CD14-positive monocyte (primary cell): ENCODE measurements around the gene FBXO28. TPM values are rescaled to one million over a fixed set of nuclear protein-coding genes. Genes with fewer than 3 reads are reported as not detected.
"Not testable (repeated sequence)": the region's sequence is repeated elsewhere in the genome, so short reads cannot be mapped to it uniquely, and the experiment has no call there.

Experiments
- DNase-seq, 3 donors: peaks; one replicate each; pipeline ENCODE4 v3.0.0-alpha.2; 2011 to 2022
- H2AFZ ChIP-seq: 2 replicates; pipeline ENCODE4 v1.6.0; 2012; ENCODE audit warnings: mild to moderate bottlenecking, low read depth, low read length, inconsistent platforms; ENCODE audit not compliant: insufficient read depth, poor library complexity, severe bottlenecking
- H3K27ac ChIP-seq, 2 donors: 1 replicate in 1 of 2; 2 replicates in 1 of 2; pipeline ENCODE4 v1.5.1; 2012 to 2013; ENCODE audit warnings: low read length in 2 of 2, control low read depth in 1 of 2, inconsistent platforms in 1 of 2, low read depth in 1 of 2, mild to moderate bottlenecking in 1 of 2
- H3K27me3 ChIP-seq, 2 donors: one replicate each; pipeline versions ENCODE4 v1.6.0 to v1.6.1; 2011 to 2013; ENCODE audit warnings: low read length in 2 of 2; ENCODE audit not compliant: control insufficient read depth in 2 of 2, insufficient read depth in 2 of 2
- H3K36me3 ChIP-seq, 2 donors: replicated peaks in 1 of 2; 1 replicate in 1 of 2; 2 replicates in 1 of 2; pipeline versions ENCODE4 v1.5.1 to v1.6.1; 2012 to 2013; ENCODE audit warnings: low read length in 2 of 2, control low read depth in 1 of 2, inconsistent platforms in 1 of 2, mild to moderate bottlenecking in 1 of 2; ENCODE audit not compliant: insufficient read depth in 2 of 2, control insufficient read depth in 1 of 2
- H3K4me1 ChIP-seq, 2 donors: 1 replicate in 1 of 2; 2 replicates in 1 of 2; pipeline versions ENCODE4 v1.5.1 to v1.6.1; 2012 to 2013; ENCODE audit warnings: low read length in 2 of 2, control low read depth in 1 of 2, inconsistent platforms in 1 of 2, mild to moderate bottlenecking in 1 of 2, moderate library complexity in 1 of 2; ENCODE audit not compliant: insufficient read depth in 2 of 2, control insufficient read depth in 1 of 2
- H3K4me2 ChIP-seq: replicated peaks from 2 replicates; pipeline ENCODE3; 2012; ENCODE audit warnings: low read length, moderate library complexity, mild to moderate bottlenecking; ENCODE audit not compliant: poor library complexity, severe bottlenecking; ENCODE audit errors: extremely low read depth
- H3K4me3 ChIP-seq, 3 experiments: fragments of 200-600 bp in 1 of 3; sonication (generic) in 1 of 3; replicated peaks in 1 of 3; 1 replicate in 2 of 3; 2 replicates in 1 of 3; pipeline ENCODE4 v1.5.1; 2011 to 2013; ENCODE audit warnings: low read length in 3 of 3, mild to moderate bottlenecking in 3 of 3, control low read depth in 2 of 3, low read depth in 2 of 3, inconsistent platforms in 1 of 3, moderate library complexity in 1 of 3
- H3K79me2 ChIP-seq: 2 replicates; pipeline ENCODE4 v1.6.0; 2012; ENCODE audit warnings: mild to moderate bottlenecking, control low read depth, inconsistent platforms, low read length, moderate library complexity; ENCODE audit not compliant: insufficient read depth
- H3K9ac ChIP-seq: 2 replicates; pipeline ENCODE4 v1.6.0; 2017; ENCODE audit warnings: low read length, mild to moderate bottlenecking; ENCODE audit not compliant: insufficient read depth, poor library complexity, severe bottlenecking
- H3K9me3 ChIP-seq, 2 donors: replicated peaks in 1 of 2; 1 replicate in 1 of 2; 2 replicates in 1 of 2; pipeline versions ENCODE4 v1.5.1 to v1.6.1; 2012 to 2013; ENCODE audit warnings: low read length in 2 of 2, control low read depth in 1 of 2; ENCODE audit not compliant: control insufficient read depth in 1 of 2, insufficient read depth in 1 of 2
- H4K20me1 ChIP-seq: 2 replicates; pipeline ENCODE4 v1.6.0; 2012; ENCODE audit warnings: mild to moderate bottlenecking, low read length, control low read depth, moderate library complexity; ENCODE audit not compliant: insufficient read depth
- H3K27ac Mint-ChIP-seq, 7 donors: one replicate each; pipeline ENCODE4 v1.8.0; 2020; ENCODE audit warnings: mild to moderate bottlenecking in 7 of 7, mixed read lengths in 7 of 7, moderate library complexity in 6 of 7, inconsistent platforms in 2 of 7
- H3K27me3 Mint-ChIP-seq, 3 donors: one replicate each; pipeline ENCODE4 v1.8.0; 2021 to 2022; ENCODE audit warnings: low read depth in 3 of 3, mild to moderate bottlenecking in 3 of 3, mixed read lengths in 3 of 3, moderate library complexity in 3 of 3, inconsistent platforms in 1 of 3
- H3K36me3 Mint-ChIP-seq, 2 donors: one replicate each; pipeline ENCODE4 v1.8.0; 2020; ENCODE audit warnings: mixed read lengths in 2 of 2, inconsistent platforms in 1 of 2, mild to moderate bottlenecking in 1 of 2
- H3K4me1 Mint-ChIP-seq: one replicate; pipeline ENCODE4 v1.8.0; 2020; ENCODE audit warnings: mild to moderate bottlenecking, mixed read lengths
- H3K4me3 Mint-ChIP-seq, 2 donors: one replicate each; pipeline ENCODE4 v1.8.0; 2020; ENCODE audit warnings: mild to moderate bottlenecking in 2 of 2, mixed read lengths in 2 of 2, moderate library complexity in 1 of 2
- H3K9me3 Mint-ChIP-seq, 7 donors: one replicate each; pipeline ENCODE4 v1.8.0; 2020 to 2022; ENCODE audit warnings: mixed read lengths in 7 of 7, mild to moderate bottlenecking in 6 of 7, moderate library complexity in 6 of 7, inconsistent platforms in 2 of 7
- WGBS: methylation state at CpG from one replicate; pipeline ENCODE4 v1.1.5; 2013; ENCODE audit warnings: missing lambda C conversion rate; ENCODE audit not compliant: insufficient coverage; 5-methylcytosine and 5-hydroxymethylcytosine counted together
- intact Hi-C, 2 donors: fragments of 100-400 bp; cut with micrococcal nuclease; formaldehyde crosslinking; loops; one replicate each; pipeline versions ENCODE4 v1.15.0 to v1.15.1; 2023
- polyA plus RNA-seq, 3 donors: library from polyadenylated mRNA; depleted of rRNA in 1 of 3; unstranded in 2 of 3; stranded (reverse) in 1 of 3; fragments of 300-500 nt in 2 of 3; fragments of >200 nt in 1 of 3; fragmentation: Illumina TruSeq in 2 of 3; gene quantifications; 1 replicate in 2 of 3; 2 replicates in 1 of 3; pipeline ENCODE4 v1.2.3, GENCODE V29; 2012 to 2021
- TF ChIP-seq, protein P1 (sequence below): fragments of 200-600 bp; IDR thresholded peaks from one replicate; pipeline ENCODE4 v1.8.0; 2022; ENCODE audit warnings: antibody characterized with exemption, mild to moderate bottlenecking

FBXO28 gene
- polyA plus RNA-seq, 3 donors: 12.9 to 15.8 (median 13.0) TPM

GRCh38 chr1:224205438-224205840 is 91.5 kb downstream of the FBXO28 start:
- Histone ChIP-seq H3K4me3 (peak overlapping the region in 1 of 3 experiments; percentile 66), H3K9me3 (no peaks in the 10 kb centered on the region), H3K9ac (peak overlapping the region; percentile 41), H3K27me3 (no peaks in the 10 kb centered on the region), H3K4me1 (peaks cover 57 to 66% of the 10 kb centered on the region in 2 donors), H3K36me3 (no peaks in the 10 kb centered on the region), H3K79me2 (no peaks in the 10 kb centered on the region), H3K4me2 (peak overlapping the region; percentile 27), H2AFZ (peak overlapping the region; percentile 30), H4K20me1 (no peaks in the 10 kb centered on the region), H3K27ac (peak overlapping the region; percentile 74 to 93)
- intact Hi-C loops: loop anchor here in 1 of 2 donors (5.0 kb wide), 1 partner anchor 33 kb away; no protein-coding TSS in a partner anchor
- peak; percentile 88 to 99 (median 92) for DNase-seq
- H3K27me3 Mint-ChIP-seq: no peaks in the 10 kb centered on the region
- WGBS: 0% methylated on average over 2 of the region's 4 CpGs
- H3K36me3 Mint-ChIP-seq: no peaks in the 10 kb centered on the region
- H3K27ac Mint-ChIP-seq: peak overlapping the region; percentile 87 to 97 (median 95)
- peak overlapping the region in 1 of 2 donors; percentile 71 for H3K4me3 Mint-ChIP-seq
- peaks cover 62% of the 10 kb centered on the region for H3K4me1 Mint-ChIP-seq
- TF ChIP-seq, protein P1, sequence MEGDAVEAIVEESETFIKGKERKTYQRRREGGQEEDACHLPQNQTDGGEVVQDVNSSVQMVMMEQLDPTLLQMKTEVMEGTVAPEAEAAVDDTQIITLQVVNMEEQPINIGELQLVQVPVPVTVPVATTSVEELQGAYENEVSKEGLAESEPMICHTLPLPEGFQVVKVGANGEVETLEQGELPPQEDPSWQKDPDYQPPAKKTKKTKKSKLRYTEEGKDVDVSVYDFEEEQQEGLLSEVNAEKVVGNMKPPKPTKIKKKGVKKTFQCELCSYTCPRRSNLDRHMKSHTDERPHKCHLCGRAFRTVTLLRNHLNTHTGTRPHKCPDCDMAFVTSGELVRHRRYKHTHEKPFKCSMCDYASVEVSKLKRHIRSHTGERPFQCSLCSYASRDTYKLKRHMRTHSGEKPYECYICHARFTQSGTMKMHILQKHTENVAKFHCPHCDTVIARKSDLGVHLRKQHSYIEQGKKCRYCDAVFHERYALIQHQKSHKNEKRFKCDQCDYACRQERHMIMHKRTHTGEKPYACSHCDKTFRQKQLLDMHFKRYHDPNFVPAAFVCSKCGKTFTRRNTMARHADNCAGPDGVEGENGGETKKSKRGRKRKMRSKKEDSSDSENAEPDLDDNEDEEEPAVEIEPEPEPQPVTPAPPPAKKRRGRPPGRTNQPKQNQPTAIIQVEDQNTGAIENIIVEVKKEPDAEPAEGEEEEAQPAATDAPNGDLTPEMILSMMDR: no peak
- no peaks in the 10 kb centered on the region for H3K9me3 Mint-ChIP-seq

DNA sequence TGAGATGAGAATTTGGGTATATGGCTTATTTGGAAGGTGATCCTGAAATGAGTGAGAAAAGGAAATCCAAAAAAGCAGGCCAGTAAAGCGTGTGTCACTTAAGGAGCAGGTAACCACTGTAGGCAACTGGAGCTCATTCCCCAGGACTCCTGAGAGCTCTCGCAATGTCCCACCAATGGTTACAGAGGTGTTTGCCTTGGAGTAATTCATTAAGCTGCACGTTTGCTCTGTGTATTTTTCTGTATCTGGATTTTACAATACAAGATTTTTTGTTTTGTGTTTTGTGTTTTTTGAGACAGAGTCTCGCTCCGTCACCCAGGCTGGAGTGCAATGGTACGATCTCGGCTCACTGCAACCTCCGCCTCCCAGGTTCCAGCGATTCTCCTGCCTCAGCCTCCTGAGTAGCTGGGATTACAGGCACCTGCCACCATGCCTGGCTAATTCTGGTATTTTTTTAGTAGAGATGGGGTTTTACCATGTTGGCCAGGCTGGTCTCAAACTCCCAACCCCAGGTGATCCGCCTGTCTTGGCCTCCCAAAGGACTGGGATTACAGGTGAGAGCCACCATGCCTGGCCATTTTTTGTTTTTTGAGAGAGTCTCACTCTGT is 92.1 kb downstream of the FBXO28 start:
- not testable (repeated sequence) for H4K20me1 ChIP-seq, H3K9me3 ChIP-seq, H3K9me3 Mint-ChIP-seq, H3K27me3 Mint-ChIP-seq, H3K27me3 ChIP-seq, H3K4me3 Mint-ChIP-seq, H3K36me3 ChIP-seq, H3K36me3 Mint-ChIP-seq, H3K79me2 ChIP-seq, H3K4me3 ChIP-seq
- intact Hi-C loops: loop anchor here in 1 of 2 donors (5.0 kb wide), 1 partner anchor 34 kb away; no protein-coding TSS in a partner anchor
- Mint-ChIP-seq H3K27ac (peak overlapping the region; percentile 87 to 97 (median 95)), H3K4me1 (peaks cover 63% of the 10 kb centered on the region)
- H3K4me2 ChIP-seq: peak overlapping the region; percentile 27
- WGBS: 90% methylated on average over 3 of the region's 10 CpGs
- H2AFZ ChIP-seq: peak overlapping the region; percentile 30
- peaks cover 58 to 68% of the 10 kb centered on the region in 2 donors for H3K4me1 ChIP-seq
- H3K27ac ChIP-seq: peak overlapping the region; percentile 74 to 93
- peak overlapping the region; percentile 41 for H3K9ac ChIP-seq
- DNase-seq: peak in 1 of 3 donors; percentile 24
